ENCODE measurements around the gene INPP4B. TPM values are rescaled to one million over a fixed set of nuclear protein-coding genes. Genes with fewer than 3 reads are reported as not detected.

INPP4B gene
- total and polyA plus RNA-seq, 9 donors: 1.7 to 14.7 (median 10.7) TPM

- TF ChIP-seq EP300 (IDR thresholded peaks at IDR 0.05) (no peak), CTCF (IDR thresholded peaks at IDR 0.05) (no peak)
- no peaks in the 10 kb centered on the region for H3K27me3 ChIP-seq
- intact Hi-C loops (cut with DNase I): loop anchor here in 3 of 4 donors (5.0 to 10.0 kb wide), 3 partner anchors 492 to 722 kb away; no protein-coding TSS in a partner anchor
- H3K36me3 ChIP-seq: no peaks in the 10 kb centered on the region
- 6 to 8% (median 6%) methylated on average over 41 to 50 of the region's 50 CpGs for WGBS, 3 donors
- no peaks in the 10 kb centered on the region for H3K9me3 ChIP-seq
- H3K4me1 ChIP-seq (ENCODE audit: insufficient read depth): peaks cover 3% of the 10 kb centered on the region
- H3K4me3 ChIP-seq: peak overlapping the region; percentile 65
- peak overlapping the region in 1 of 2 donors; percentile 44 for H3K27ac ChIP-seq
- DNase-seq: peak; percentile 19 to 49 (median 28)
These were observed 862 bp upstream of the INPP4B start for GRCh38 chr4:142846729-142847596.

GRCh38 chr4:142845293-142846107 lies 601 bp downstream of the INPP4B start:
- no peaks in the 10 kb centered on the region for H3K9me3 ChIP-seq
- peak overlapping the region in 1 of 2 donors; percentile 44 for H3K27ac ChIP-seq
- no peaks in the 10 kb centered on the region for H3K36me3 ChIP-seq
- no peaks in the 10 kb centered on the region for H3K27me3 ChIP-seq
- TF ChIP-seq POLR2A (IDR thresholded peaks at IDR 0.05): no peak
- no peak for TF ChIP-seq EP300 (IDR thresholded peaks at IDR 0.05)
- no peak for TF ChIP-seq CTCF (IDR thresholded peaks at IDR 0.05)
- DNase-seq: peak; percentile 16 to 61 (median 26)
- 7 to 10% (median 8%) methylated on average over 39 to 43 of the region's 43 CpGs for WGBS, 3 donors
- H3K4me3 ChIP-seq: peak overlapping the region; percentile 65
- peaks cover 3% of the 10 kb centered on the region for H3K4me1 ChIP-seq (ENCODE audit: insufficient read depth)
- intact Hi-C loops (cut with DNase I): loop anchor here in 3 of 4 donors (5.0 to 10.0 kb wide), 3 partner anchors 491 to 721 kb away; no protein-coding TSS in a partner anchor

DNA sequence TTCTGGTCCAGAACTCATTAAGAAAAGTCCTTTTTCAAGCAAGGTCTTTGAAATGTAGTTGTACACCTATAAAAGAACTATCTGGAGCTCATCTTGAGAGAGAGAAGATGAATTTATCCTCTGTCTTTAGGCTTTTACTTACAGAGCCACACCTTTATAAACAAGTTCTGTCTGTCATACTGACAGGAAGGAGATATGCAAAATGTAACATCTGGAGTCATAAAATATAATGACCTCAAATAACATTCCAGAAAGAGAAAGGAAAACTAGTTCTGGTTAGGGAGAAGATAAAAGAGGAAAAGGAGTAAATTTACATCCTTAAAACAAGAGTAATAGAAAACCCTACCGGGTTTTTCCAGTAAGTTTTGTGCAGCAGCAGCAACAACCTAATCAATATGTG lies 1.3 kb downstream of the INPP4B start:
- H3K4me1 ChIP-seq (ENCODE audit: insufficient read depth): peaks cover 3% of the 10 kb centered on the region
- intact Hi-C loops (cut with DNase I): loop anchor here in 3 of 4 donors (5.0 to 10.0 kb wide), 3 partner anchors 490 to 720 kb away; no protein-coding TSS in a partner anchor
- H3K27ac ChIP-seq: no peak overlapping the region
- 47 to 72% (median 71%) methylated on average over 1 of the region's 1 CpG for WGBS, 3 donors
- no peak for DNase-seq
- H3K27me3 ChIP-seq: no peaks in the 10 kb centered on the region
- H3K4me3 ChIP-seq: peak overlapping the region; percentile 65
- TF ChIP-seq CTCF (IDR thresholded peaks at IDR 0.05) (no peak), POLR2A (IDR thresholded peaks at IDR 0.05) (no peak), EP300 (IDR thresholded peaks at IDR 0.05) (no peak)
- H3K9me3 ChIP-seq: no peaks in the 10 kb centered on the region
- no peaks in the 10 kb centered on the region for H3K36me3 ChIP-seq

GRCh38 chr4:142840516-142841123 lies 5.5 kb downstream of the INPP4B start:
- no peaks in the 10 kb centered on the region for H3K36me3 ChIP-seq
- no peaks in the 10 kb centered on the region for H3K27me3 ChIP-seq
- H3K27ac ChIP-seq: no peak overlapping the region
- no peak for DNase-seq
- WGBS, 3 donors: 89 to 93% (median 93%) methylated on average over 1 of the region's 1 CpG
- H3K4me3 ChIP-seq: no peak overlapping the region
- no peak for TF ChIP-seq EP300 (IDR thresholded peaks at IDR 0.05)
- no peak for TF ChIP-seq POLR2A (IDR thresholded peaks at IDR 0.05)
- TF ChIP-seq CTCF (IDR thresholded peaks at IDR 0.05): peak in 1 of 3 donors; percentile 52
- H3K4me1 ChIP-seq (ENCODE audit: insufficient read depth): no peaks in the 10 kb centered on the region
- intact Hi-C loops (cut with DNase I): loop anchor here in 3 of 4 donors (10.0 kb wide), 2 partner anchors 486 to 716 kb away; no protein-coding TSS in a partner anchor
- H3K9me3 ChIP-seq: no peaks in the 10 kb centered on the region

Measured in ovary (tissue), 9 donors.